ENCODE measurements around the gene FAM163B. TPM values are rescaled to one million over a fixed set of nuclear protein-coding genes. Genes with fewer than 3 reads are reported as not detected.
A peak's percentile ranks its signal among the peaks of the same experiment; 100 is the strongest.

The FAM163B gene
- total and polyA plus RNA-seq, 8 donors = 0.23 to 2.7 (median 1.7) TPM; not detected in 1

GRCh38 chr9:133607976-133608375, 1.2 kb downstream of the FAM163B start:
- no peak for TF ChIP-seq CTCF (IDR thresholded peaks at IDR 0.05)
- Histone ChIP-seq H3K27ac (no peak overlapping the region), H3K4me3 (no peak overlapping the region), H3K4me1 (no peaks in the 10 kb centered on the region), H3K27me3 (peaks cover 24 to 100% of the 10 kb centered on the region in 2 donors), H3K36me3 (no peaks in the 10 kb centered on the region), H3K9me3 (no peaks in the 10 kb centered on the region)
- intact Hi-C loops (cut with DNase I) = no loop called here
- DNase-seq = peak in 1 of 4 donors; percentile 29
- ATAC-seq = no peak

GRCh38 chr9:133607381-133607780, 1.8 kb downstream of the FAM163B start:
- Histone ChIP-seq H3K36me3 (no peaks in the 10 kb centered on the region), H3K4me1 (no peaks in the 10 kb centered on the region), H3K27ac (no peak overlapping the region), H3K9me3 (no peaks in the 10 kb centered on the region), H3K27me3 (peaks cover 24 to 100% of the 10 kb centered on the region in 2 donors), H3K4me3 (no peak overlapping the region)
- DNase-seq (peak in 1 of 4 donors; percentile 8), ATAC-seq (no peak)
- TF ChIP-seq CTCF (IDR thresholded peaks at IDR 0.05) = no peak
- intact Hi-C loops (cut with DNase I) = no loop called here

GRCh38 chr9:133606708-133607025, 2.5 kb downstream of the FAM163B start:
- intact Hi-C loops (cut with DNase I) = no loop called here
- H3K27ac ChIP-seq = no peak overlapping the region
- DNase-seq (peak in 1 of 4 donors; percentile 31), ATAC-seq (no peak)
- TF ChIP-seq CTCF (IDR thresholded peaks at IDR 0.05) = no peak
- H3K9me3 ChIP-seq = no peaks in the 10 kb centered on the region
- H3K36me3 ChIP-seq = no peaks in the 10 kb centered on the region
- H3K4me3 ChIP-seq = no peak overlapping the region
- no peaks in the 10 kb centered on the region for H3K4me1 ChIP-seq
- H3K27me3 ChIP-seq = peaks cover 24 to 100% of the 10 kb centered on the region in 2 donors

GRCh38 chr9:133605856-133606707, 3.1 kb downstream of the FAM163B start:
- H3K4me1 ChIP-seq = no peaks in the 10 kb centered on the region
- TF ChIP-seq CTCF (IDR thresholded peaks at IDR 0.05) = no peak
- no peak overlapping the region for H3K4me3 ChIP-seq
- peaks cover 22 to 98% of the 10 kb centered on the region in 2 donors for H3K27me3 ChIP-seq
- H3K9me3 ChIP-seq = no peaks in the 10 kb centered on the region
- DNase-seq = peak in 1 of 4 donors; percentile 56
- H3K27ac ChIP-seq = no peak overlapping the region
- H3K36me3 ChIP-seq = no peaks in the 10 kb centered on the region
- no peak for ATAC-seq
- intact Hi-C loops (cut with DNase I) = no loop called here

- intact Hi-C loops (cut with DNase I) = no loop called here
- Histone ChIP-seq H3K27me3 (peaks cover 20 to 92% of the 10 kb centered on the region in 2 donors), H3K27ac (no peak overlapping the region), H3K36me3 (no peaks in the 10 kb centered on the region), H3K4me3 (no peak overlapping the region), H3K9me3 (no peaks in the 10 kb centered on the region), H3K4me1 (no peaks in the 10 kb centered on the region)
- TF ChIP-seq CTCF (IDR thresholded peaks at IDR 0.05) = no peak
- ATAC-seq (no peak), DNase-seq (peak in 1 of 4 donors; percentile 59)
Observed at GRCh38 chr9:133605446-133605845, 3.7 kb downstream of the FAM163B start.

Measured in left lung (tissue), 10 donors.